Mesothelial cell of epicardium (in vitro differentiated cells): ENCODE measurements around the gene BCL11B. TPM values are rescaled to one million over a fixed set of nuclear protein-coding genes. Genes with fewer than 3 reads are reported as not detected.
A peak's percentile ranks its signal among the peaks of the same experiment; 100 is the strongest.

ENCODE experiments used
- DNase-seq, 2 experiments: peaks; one replicate each; pipeline ENCODE4 v3.0.0; 2021; ENCODE audit warnings: low spot score in 2 of 2; ENCODE audit not compliant: unreplicated experiment in 2 of 2
- H3K27ac Mint-ChIP-seq: 2 replicates; pipeline ENCODE4 v1.8.0; 2021; ENCODE audit warnings: mixed read lengths
- H3K27me3 Mint-ChIP-seq: 2 replicates; pipeline ENCODE4 v1.8.0; 2021; ENCODE audit warnings: low read depth, mixed read lengths
- H3K36me3 Mint-ChIP-seq: 2 replicates; pipeline ENCODE4 v1.8.0; 2021; ENCODE audit warnings: mixed read lengths
- H3K4me1 Mint-ChIP-seq: 2 replicates; pipeline ENCODE4 v1.8.0; 2021; ENCODE audit warnings: mixed read lengths
- H3K4me3 Mint-ChIP-seq: 2 replicates; pipeline ENCODE4 v1.8.0; 2021; ENCODE audit warnings: mild to moderate bottlenecking, moderate library complexity, mixed read lengths
- H3K9me3 Mint-ChIP-seq: 2 replicates; pipeline ENCODE4 v1.8.0; 2021; ENCODE audit warnings: mixed read lengths
- CTCF ChIP-seq: fragments of 200-600 bp; sonication (generic); IDR thresholded peaks from one replicate; pipeline ENCODE4 v1.5.0; 2021; ENCODE audit warnings: antibody characterized with exemption; ENCODE audit not compliant: unreplicated experiment
- total RNA-seq: library from RNA; stranded (reverse); gene quantifications from 3 replicates; pipeline ENCODE4 v1.2.1, GENCODE V29; 2021

The BCL11B gene
- total RNA-seq, 1 donor from 2014 or later = 11.8 TPM

GRCh38 chr14:99242816-99243721 is 28.9 kb downstream of the BCL11B start:
- Mint-ChIP-seq H3K27ac (peak overlapping the region; percentile 92), H3K4me3 (no peak overlapping the region), H3K36me3 (no peaks in the 10 kb centered on the region), H3K9me3 (no peaks in the 10 kb centered on the region), H3K27me3 (no peaks in the 10 kb centered on the region), H3K4me1 (peaks cover 78% of the 10 kb centered on the region)
- DNase-seq = no peak
- no peak for TF ChIP-seq CTCF

- peaks cover 71% of the 10 kb centered on the region for H3K4me1 Mint-ChIP-seq
- H3K27ac Mint-ChIP-seq = peak overlapping the region; percentile 58
- H3K36me3 Mint-ChIP-seq = no peaks in the 10 kb centered on the region
Observed at GRCh38 chr14:99242238-99242637, 29.8 kb downstream of the BCL11B start.

GRCh38 chr14:99241325-99242010 is 30.5 kb downstream of the BCL11B start:
- peaks cover 64% of the 10 kb centered on the region for H3K4me1 Mint-ChIP-seq
- H3K36me3 Mint-ChIP-seq = no peaks in the 10 kb centered on the region
- no peak for DNase-seq
- no peak overlapping the region for H3K4me3 Mint-ChIP-seq
- no peaks in the 10 kb centered on the region for H3K27me3 Mint-ChIP-seq
- H3K9me3 Mint-ChIP-seq = no peaks in the 10 kb centered on the region
- H3K27ac Mint-ChIP-seq = peak overlapping the region; percentile 69
- no peak for TF ChIP-seq CTCF

More at GRCh38 chr14:99242238-99242637, 29.8 kb downstream of the BCL11B start:
- Mint-ChIP-seq H3K4me3 (no peak overlapping the region), H3K27me3 (no peaks in the 10 kb centered on the region), H3K9me3 (no peaks in the 10 kb centered on the region)
- no peak for DNase-seq
- TF ChIP-seq CTCF = no peak

- Mint-ChIP-seq H3K27ac (peak overlapping the region; percentile 69), H3K4me3 (no peak overlapping the region), H3K36me3 (no peaks in the 10 kb centered on the region), H3K27me3 (no peaks in the 10 kb centered on the region), H3K9me3 (no peaks in the 10 kb centered on the region), H3K4me1 (peaks cover 70% of the 10 kb centered on the region)
- TF ChIP-seq CTCF = no peak
- no peak for DNase-seq
Observed at GRCh38 chr14:99240627-99241324, 31.2 kb downstream of the BCL11B start.

DNA sequence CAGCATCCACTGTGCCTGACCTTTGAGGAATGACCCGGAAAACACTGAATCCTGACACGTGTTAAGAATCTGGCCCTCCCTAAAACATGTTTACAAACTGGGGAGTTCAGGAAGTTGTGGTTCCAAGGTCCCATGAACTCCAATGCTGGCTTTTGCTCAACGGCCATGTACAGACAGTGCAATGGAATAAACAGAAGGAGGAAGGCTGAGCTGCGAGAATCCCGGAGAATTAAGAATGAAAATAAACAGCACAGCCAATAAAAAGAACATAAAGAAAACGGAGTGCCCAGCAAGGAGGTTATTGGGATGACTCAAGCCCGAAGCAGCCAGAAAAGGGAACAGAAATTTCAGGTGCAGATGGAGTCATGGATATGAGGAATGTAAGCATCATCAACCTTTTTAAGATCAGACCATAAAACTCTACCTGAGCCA is 32.3 kb downstream of the BCL11B start:
- no peak overlapping the region for H3K4me3 Mint-ChIP-seq
- no peaks in the 10 kb centered on the region for H3K9me3 Mint-ChIP-seq
- peaks cover 72% of the 10 kb centered on the region for H3K4me1 Mint-ChIP-seq
- no peaks in the 10 kb centered on the region for H3K27me3 Mint-ChIP-seq
- no peak for DNase-seq
- H3K27ac Mint-ChIP-seq = peak overlapping the region; percentile 14
- no peak for TF ChIP-seq CTCF
- H3K36me3 Mint-ChIP-seq = no peaks in the 10 kb centered on the region
